Superior temporal gyrus (tissue), 1 donor: ENCODE measurements around the gene TAS1R3.
"Not testable (repeated sequence)": the region's sequence is repeated elsewhere in the genome, so short reads cannot be mapped to it uniquely, and the experiment has no call there.

Experiments used
- DNase-seq: peaks from one replicate; pipeline ENCODE4 v3.0.0-alpha.2; 2016; ENCODE audit errors: extremely low spot score

Gene TAS1R3

GRCh38 chr1:1309251-1310108, 21.6 kb upstream of the TAS1R3 start:
- DNase-seq = no peak

GRCh38 chr1:1310109-1310385, 21.0 kb upstream of the TAS1R3 start:
- DNase-seq = no peak

- no peak for DNase-seq
These were observed 20.5 kb upstream of the TAS1R3 start for GRCh38 chr1:1310476-1311053.

GRCh38 chr1:1311107-1312104, 19.7 kb upstream of the TAS1R3 start:
- no peak for DNase-seq

- DNase-seq = no peak
These were observed 18.4 kb upstream of the TAS1R3 start for GRCh38 chr1:1312450-1313314.

GRCh38 chr1:1313500-1314236, 17.4 kb upstream of the TAS1R3 start:
- no peak for DNase-seq

- no peak for DNase-seq
These were observed 16.9 kb upstream of the TAS1R3 start for GRCh38 chr1:1314237-1314586.

- DNase-seq = no peak
These were observed 16.3 kb upstream of the TAS1R3 start for GRCh38 chr1:1314678-1315335.

GRCh38 chr1:1315435-1315954, 15.6 kb upstream of the TAS1R3 start:
- no peak for DNase-seq

- not testable (repeated sequence) for DNase-seq
These were observed 14.9 kb upstream of the TAS1R3 start for GRCh38 chr1:1316199-1316598.

GRCh38 chr1:1317420-1317819, 13.7 kb upstream of the TAS1R3 start:
- no peak for DNase-seq

- DNase-seq = peak; percentile 55
These were observed 12.9 kb upstream of the TAS1R3 start for GRCh38 chr1:1318131-1318652.

GRCh38 chr1:1318777-1319645, 12.1 kb upstream of the TAS1R3 start:
- no peak for DNase-seq

- no peak for DNase-seq
These were observed 11.5 kb upstream of the TAS1R3 start for GRCh38 chr1:1319646-1319941.

- DNase-seq = no peak
These were observed 10.2 kb upstream of the TAS1R3 start for GRCh38 chr1:1320666-1321448.

- no peak for DNase-seq
These were observed 9.6 kb upstream of the TAS1R3 start for GRCh38 chr1:1321477-1321876.

GRCh38 chr1:1322418-1322817, 8.7 kb upstream of the TAS1R3 start:
- no peak for DNase-seq

- no peak for DNase-seq
These were observed 8.1 kb upstream of the TAS1R3 start for GRCh38 chr1:1322952-1323351.
